HG02571 (cell line): ENCODE data around the gene DZIP3.
"Not testable (repeated sequence)": the region's sequence is repeated elsewhere in the genome, so short reads cannot be mapped to it uniquely, and the experiment has no call there.

Source experiments
- ATAC-seq: cut with Tn5 transposase; IDR thresholded peaks from one replicate; pipeline ENCODE4 v1.9.1; 2021; ENCODE audit warnings: mild to moderate bottlenecking, moderate library complexity; ENCODE audit not compliant: unreplicated experiment

Gene DZIP3

GRCh38 chr3:108672701-108673100 is 83.2 kb downstream of the DZIP3 start:
- ATAC-seq = no peak

- ATAC-seq = no peak
Observed at GRCh38 chr3:108673988-108674661, 84.6 kb downstream of the DZIP3 start.

DNA sequence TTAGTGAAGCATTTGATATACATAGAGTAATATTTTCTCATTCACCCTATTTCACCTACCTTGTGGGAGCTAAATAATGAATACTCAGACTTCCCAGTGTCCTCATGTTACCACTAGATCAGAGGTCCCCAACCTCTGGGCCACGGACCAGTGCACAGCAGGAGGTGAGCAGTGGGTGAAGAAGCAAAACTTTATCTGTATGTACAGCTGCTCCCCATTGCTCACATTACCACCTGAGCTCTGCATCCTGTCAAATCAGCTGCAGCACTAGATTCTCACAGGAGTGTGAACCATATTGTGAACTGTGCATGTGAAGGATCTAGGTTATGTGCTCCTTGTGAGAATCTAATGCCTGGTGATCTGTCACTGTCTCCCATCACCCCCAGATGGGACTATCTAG is 88.3 kb downstream of the DZIP3 start:
- no peak for ATAC-seq

DNA sequence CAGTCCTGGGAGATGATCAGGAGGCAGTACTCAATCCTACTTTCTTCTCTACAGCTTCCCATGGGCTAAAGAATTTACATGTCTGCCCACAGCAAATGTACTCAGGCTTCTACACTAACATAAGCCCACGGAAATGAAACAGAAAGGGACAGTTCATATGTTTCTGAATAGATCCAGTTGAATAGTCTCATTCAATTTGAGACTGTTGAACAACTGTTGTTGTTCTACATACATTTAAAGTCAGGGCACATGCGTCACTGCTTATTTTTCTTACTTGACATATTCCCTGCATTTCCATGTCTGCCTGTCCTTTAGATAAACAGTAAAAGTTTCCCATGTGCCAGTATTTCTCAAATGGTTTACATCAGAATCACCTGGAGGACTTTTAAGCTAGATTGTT is 102.8 kb downstream of the DZIP3 start:
- ATAC-seq = not testable (repeated sequence)

GRCh38 chr3:108698461-108698860 is 108.9 kb downstream of the DZIP3 start:
- ATAC-seq = no peak

- ATAC-seq = no peak
Observed at GRCh38 chr3:108705045-108705444, 115.5 kb downstream of the DZIP3 start.

GRCh38 chr3:108713009-108713516 is 123.5 kb downstream of the DZIP3 start:
- no peak for ATAC-seq

- ATAC-seq = no peak
Observed at GRCh38 chr3:108713816-108714215, 124.3 kb downstream of the DZIP3 start.

DNA sequence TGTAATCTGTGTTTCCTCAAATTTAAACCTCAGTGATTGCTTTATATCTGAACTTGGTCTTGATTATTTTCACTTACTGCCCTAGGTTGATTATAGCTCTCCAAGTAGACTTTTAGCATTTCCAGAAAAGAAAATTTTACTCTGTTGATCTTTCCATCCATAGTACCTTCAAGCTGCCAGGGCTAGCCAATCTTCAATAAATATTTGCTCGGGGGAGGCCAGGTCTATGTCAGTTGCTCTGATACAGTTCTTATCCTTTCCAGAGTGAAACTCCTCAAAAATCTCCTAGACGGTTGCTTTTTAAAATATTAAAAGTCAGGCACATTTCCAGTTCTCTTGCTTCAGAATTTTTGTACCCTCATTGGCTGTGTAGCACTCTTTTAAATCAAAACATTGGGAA is 128.9 kb downstream of the DZIP3 start:
- no peak for ATAC-seq

DNA sequence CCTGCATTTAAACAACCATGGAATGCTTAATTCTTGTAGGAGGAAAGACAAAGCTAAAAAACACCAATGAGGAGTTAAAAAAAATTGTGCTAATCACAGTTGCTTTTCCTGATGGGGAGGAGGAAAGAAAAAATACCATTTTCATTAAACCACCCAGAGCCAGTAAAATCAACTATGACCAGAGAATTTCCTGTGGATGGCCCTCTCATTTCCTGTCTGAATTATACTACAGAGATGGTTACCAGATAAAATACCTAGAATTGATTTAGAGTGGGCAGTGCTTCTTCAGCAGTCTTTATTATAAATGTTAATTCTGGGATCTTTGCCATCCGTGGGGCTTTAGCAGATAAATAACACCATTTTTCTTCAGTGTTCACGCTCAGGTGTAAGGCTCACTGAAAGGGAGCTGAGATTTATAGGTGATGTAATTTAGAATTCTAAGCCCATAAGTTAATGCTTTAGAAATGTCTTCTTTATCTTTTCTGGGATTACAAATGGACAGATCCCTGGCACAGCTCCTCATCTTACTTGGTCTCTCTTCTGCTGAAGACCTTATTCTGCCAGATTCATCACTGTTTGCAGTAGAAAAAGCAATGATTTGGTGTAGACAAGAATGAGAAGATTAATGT is 129.8 kb downstream of the DZIP3 start:
- no peak for ATAC-seq

DNA sequence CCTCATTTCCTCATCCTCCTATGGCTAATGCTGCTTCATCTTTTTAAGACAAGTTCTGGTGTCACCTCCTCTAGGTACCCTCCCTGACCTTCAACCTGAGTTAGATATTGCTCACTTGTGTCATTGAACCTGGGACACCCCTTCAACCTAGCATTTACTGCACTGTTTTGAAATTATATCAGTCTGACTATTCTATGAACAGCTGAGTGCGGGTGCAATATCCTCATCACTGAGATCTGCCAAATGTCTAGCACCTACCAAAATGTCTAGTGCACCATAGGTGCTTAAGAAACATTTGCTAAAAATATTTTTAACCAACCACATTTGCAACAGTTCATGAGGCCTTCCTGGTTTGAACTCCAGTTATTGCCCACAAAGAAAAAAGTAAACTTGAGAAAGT is 133.2 kb downstream of the DZIP3 start:
- no peak for ATAC-seq

DNA sequence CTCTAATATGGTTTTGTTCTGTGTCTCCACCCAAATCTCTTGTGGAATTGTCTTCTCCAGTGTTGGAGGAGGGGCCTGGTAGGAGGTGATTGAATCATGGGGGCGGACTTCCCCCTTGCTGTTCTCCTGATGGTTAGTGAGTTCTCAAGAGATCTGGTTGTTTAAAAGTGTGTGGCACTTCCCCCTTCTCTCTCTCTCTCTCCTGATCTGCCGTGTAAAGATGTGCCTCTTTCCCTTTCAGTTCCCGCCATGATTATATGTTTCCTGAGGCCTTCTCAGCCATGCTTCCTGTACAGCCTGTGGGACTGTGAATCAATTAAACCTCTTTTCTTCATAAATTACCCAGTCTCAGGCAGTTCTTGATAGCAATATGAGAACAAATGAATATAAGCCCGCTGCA is 134.6 kb downstream of the DZIP3 start:
- no peak for ATAC-seq

- ATAC-seq = no peak
Observed at GRCh38 chr3:108728105-108728504, 138.6 kb downstream of the DZIP3 start.

DNA sequence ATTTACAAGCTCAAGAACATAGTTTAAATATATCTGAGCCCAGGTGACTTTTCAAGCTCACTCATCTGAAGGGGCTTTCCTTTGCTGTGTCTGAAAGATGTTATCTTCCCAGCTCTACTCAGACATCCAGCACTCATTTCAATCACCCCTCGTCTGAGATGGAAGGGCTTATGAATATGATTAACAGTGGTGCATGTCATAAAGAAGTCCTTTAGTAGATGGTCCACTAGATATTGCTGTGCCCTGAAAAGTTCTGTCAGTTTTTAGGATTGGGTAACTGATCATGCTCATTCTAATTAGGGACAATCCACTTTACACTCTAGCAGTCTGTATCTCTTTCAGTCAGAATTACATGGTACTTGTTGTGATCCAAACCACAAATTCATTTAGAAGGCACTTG is 139.4 kb downstream of the DZIP3 start:
- ATAC-seq = no peak

DNA sequence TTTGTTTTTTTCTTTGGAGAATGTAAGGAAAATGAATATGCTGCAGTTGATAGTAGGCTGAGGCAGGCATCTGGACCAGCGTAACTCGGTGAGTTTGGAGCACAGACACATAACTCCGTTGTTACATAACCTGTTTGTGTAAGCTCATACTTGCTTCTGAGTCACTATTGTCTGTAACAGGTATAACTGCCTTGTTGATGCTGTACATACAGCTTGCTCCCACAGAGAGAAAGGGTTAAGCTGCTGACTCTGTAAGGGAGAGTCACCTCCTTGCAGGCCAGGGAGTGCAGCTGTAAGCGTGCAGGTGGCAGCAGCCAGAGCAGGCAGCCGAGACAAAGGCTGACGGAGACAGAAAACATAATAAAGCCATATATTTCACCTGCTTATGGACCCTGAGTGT is 147.3 kb downstream of the DZIP3 start:
- no peak for ATAC-seq

DNA sequence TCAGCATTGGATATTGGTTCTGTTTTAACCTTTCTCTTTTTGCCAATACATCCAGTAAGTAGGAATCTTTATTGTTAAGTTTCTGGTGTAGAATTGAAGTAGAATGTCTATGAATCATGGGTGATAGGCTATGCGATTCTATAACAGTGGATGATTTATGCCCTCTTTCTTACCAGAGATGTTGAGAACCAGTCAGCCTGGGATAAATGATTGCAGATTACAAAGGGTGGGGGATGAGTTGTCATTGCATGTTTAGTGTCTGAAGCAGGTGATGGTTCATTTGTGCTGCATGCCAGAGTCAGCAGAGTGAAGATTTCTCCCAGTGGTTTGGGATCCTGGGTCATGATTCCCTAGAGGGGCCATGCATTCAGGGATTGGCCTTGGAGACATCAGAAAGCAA is 153.4 kb downstream of the DZIP3 start:
- ATAC-seq = no peak
